ENCODE data around the gene CIP2A. TPM values are rescaled to one million over a fixed set of nuclear protein-coding genes. Genes with fewer than 3 reads are reported as not detected.

CIP2A gene
- total and polyA plus RNA-seq, 2 of the 8 experiments (the other 6 are each of a cell fraction or from before 2014, with no cell fraction given): 11.9 to 38.0 TPM

DNA sequence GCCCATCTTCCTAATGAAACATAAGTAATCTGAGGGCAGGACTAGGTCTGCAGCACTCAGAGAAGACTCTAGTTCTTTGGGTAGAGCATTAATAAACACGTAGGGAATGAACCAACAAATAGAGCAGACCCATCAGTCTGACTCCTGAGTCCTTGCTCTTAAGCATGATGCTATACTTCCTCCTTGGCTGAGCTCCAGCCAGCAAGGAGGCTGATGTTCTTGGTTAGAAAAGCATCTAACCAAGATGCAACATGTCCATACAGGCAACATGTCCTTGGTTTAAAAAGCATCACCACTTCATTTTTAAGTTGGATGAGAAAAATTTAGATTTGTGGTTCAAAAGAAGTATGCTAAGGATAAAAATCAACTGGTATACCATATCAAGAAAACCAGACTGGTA lies 70.3 kb downstream of the CIP2A start:
- H3K9me3 ChIP-seq (ENCODE audit: insufficient read depth in 2 of 2, low read depth in 1 of 2, low read length in 1 of 2): no peaks in the 10 kb centered on the region
- no peak overlapping the region for H4K8ac ChIP-seq (ENCODE audit: extremely low read depth, insufficient read depth, low read length)
- H3K27me3 ChIP-seq (replicated peaks in 1 of 4; ENCODE audit: control insufficient read depth in 3 of 4, extremely low read depth in 1 of 4, insufficient read depth in 3 of 4, low read length in 3 of 4): no peaks in the 10 kb centered on the region
- H3K4me2 ChIP-seq (ENCODE audit: insufficient read depth in 1 of 2, low read depth in 2 of 2, low read length in 2 of 2): no peak overlapping the region
- H4K20me1 ChIP-seq (replicated peaks in 1 of 2; ENCODE audit: control insufficient read depth in 1 of 2, insufficient read depth in 2 of 2, low read length in 2 of 2): no peaks in the 10 kb centered on the region
- no peak overlapping the region for H3K27ac ChIP-seq (ENCODE audit: low read depth, low read length)
- no peak overlapping the region for H3K56ac ChIP-seq (replicated peaks; ENCODE audit: insufficient read length, low read depth, low read length)
- TF ChIP-seq, protein P1, sequence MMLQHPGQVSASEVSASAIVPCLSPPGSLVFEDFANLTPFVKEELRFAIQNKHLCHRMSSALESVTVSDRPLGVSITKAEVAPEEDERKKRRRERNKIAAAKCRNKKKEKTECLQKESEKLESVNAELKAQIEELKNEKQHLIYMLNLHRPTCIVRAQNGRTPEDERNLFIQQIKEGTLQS (IDR thresholded peaks at IDR 0.05; ENCODE audit: insufficient read depth, low read depth, low read length): no peak
- TF ChIP-seq CBX8 (IDR thresholded peaks at IDR 0.05; ENCODE audit: borderline replicate concordance, low read depth, low read length): no peak
- TF ChIP-seq FOSL1 (IDR thresholded peaks at IDR 0.05; ENCODE audit: insufficient read depth, low read depth, low read length): no peak
- TF ChIP-seq BACH1 (IDR thresholded peaks at IDR 0.05; ENCODE audit: low read length): no peak
- TF ChIP-seq TAF1 (IDR thresholded peaks at IDR 0.05; ENCODE audit: low read depth, low read length): no peak
- TF ChIP-seq YY1 (IDR thresholded peaks at IDR 0.05; ENCODE audit: low read depth, low read length): no peak
- TF ChIP-seq, protein P2, sequence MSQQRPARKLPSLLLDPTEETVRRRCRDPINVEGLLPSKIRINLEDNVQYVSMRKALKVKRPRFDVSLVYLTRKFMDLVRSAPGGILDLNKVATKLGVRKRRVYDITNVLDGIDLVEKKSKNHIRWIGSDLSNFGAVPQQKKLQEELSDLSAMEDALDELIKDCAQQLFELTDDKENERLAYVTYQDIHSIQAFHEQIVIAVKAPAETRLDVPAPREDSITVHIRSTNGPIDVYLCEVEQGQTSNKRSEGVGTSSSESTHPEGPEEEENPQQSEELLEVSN (IDR thresholded peaks at IDR 0.05): no peak
- no peak for TF ChIP-seq TEAD4 (IDR thresholded peaks at IDR 0.05; ENCODE audit: low read depth, low read length)
- TF ChIP-seq CTBP2 (IDR thresholded peaks at IDR 0.05; ENCODE audit: borderline replicate concordance, insufficient read depth, insufficient read length, low read length): no peak
- no peaks in the 10 kb centered on the region for H3K4me1 ChIP-seq (replicated peaks in 1 of 4; ENCODE audit: control insufficient read depth in 3 of 4, insufficient read depth in 4 of 4, low read length in 3 of 4)
- H2BK20ac ChIP-seq (ENCODE audit: low read length): no peak overlapping the region
- no peak overlapping the region for H3K9ac ChIP-seq (replicated peaks in 1 of 4; ENCODE audit: extremely low read depth in 1 of 4, low read depth in 3 of 4, low read length in 3 of 4)
- H2AFZ ChIP-seq (ENCODE audit: low read length): no peak overlapping the region
- no peak overlapping the region for H3K23ac ChIP-seq (ENCODE audit: insufficient read length)
- H2BK120ac ChIP-seq (replicated peaks; ENCODE audit: low read depth, low read length): no peak overlapping the region
- H3K79me2 ChIP-seq (ENCODE audit: control insufficient read depth in 1 of 2, insufficient read depth in 2 of 2, low read length in 2 of 2): no peaks in the 10 kb centered on the region
- no peak overlapping the region for H4K91ac ChIP-seq (replicated peaks; ENCODE audit: insufficient read length, low read length)
- no peak overlapping the region for H3K4ac ChIP-seq (replicated peaks; ENCODE audit: insufficient read length, low read depth, low read length)
- H3K36me3 ChIP-seq (ENCODE audit: control insufficient read depth in 2 of 4, insufficient read depth in 4 of 4, low read length in 3 of 4): no peaks in the 10 kb centered on the region
- CTCF ChIA-PET (ENCODE audit: partially characterized antibody): interaction anchor here (1.3 to 2.5 kb wide), 5 partner anchors 11 to 33 kb away, joined by 3 to 12 read pairs (median 4); no protein-coding TSS in a partner anchor
- no peak overlapping the region for H3K4me3 ChIP-seq (ENCODE audit: extremely low read depth in 1 of 4, insufficient read depth in 2 of 4, low read depth in 3 of 4, low read length in 4 of 4)
- DNase-seq (ENCODE audit: low read depth in 1 of 2, low spot score in 2 of 2): no peak
- no peak overlapping the region for H3K18ac ChIP-seq (ENCODE audit: extremely low read depth, low read length)
- H3K14ac ChIP-seq (ENCODE audit: insufficient read length): no peak overlapping the region
- POLR2A ChIA-PET (ENCODE audit: partially characterized antibody): no interaction called here
- H2BK12ac ChIP-seq (ENCODE audit: low read depth, low read length): no peak overlapping the region
- H2BK15ac ChIP-seq (ENCODE audit: low read length): no peak overlapping the region
- no peak overlapping the region for H2BK5ac ChIP-seq (ENCODE audit: low read depth, low read length)
- FAIRE-seq: no peak
- WGBS, 2 experiments (ENCODE audit: extremely low coverage in 1 of 2, insufficient coverage in 1 of 2, insufficient read length in 1 of 2, insufficient replicate concordance in 2 of 2, low coverage in 1 of 2, low lambda C conversion rate in 2 of 2, missing lambda C conversion rate in 1 of 2): 94% methylated on average over 1 of the region's 1 CpG; no CpG with 5 or more reads in 1 of the 2 experiments
- H4K5ac ChIP-seq (ENCODE audit: insufficient read length, low read depth, low read length): no peak overlapping the region
- no peak overlapping the region for H2AK5ac ChIP-seq (ENCODE audit: low read depth, low read length)
- H3K23me2 ChIP-seq (ENCODE audit: low read depth, low read length): no peaks in the 10 kb centered on the region
- H3K79me1 ChIP-seq (ENCODE audit: low read depth, low read length): no peaks in the 10 kb centered on the region
